H1 (cell line): ENCODE measurements around the gene FLCN. TPM values are rescaled to one million over a fixed set of nuclear protein-coding genes. Genes with fewer than 3 reads are reported as not detected.

ENCODE experiments used
- CTCF ChIA-PET: fragments of 300-600 bp; sonication (Branson Sonifier 250); formaldehyde crosslinking; loops from one replicate; lab custom pipeline; 2021; ENCODE audit not compliant: partially characterized antibody; lab: Charles Lee
- POLR2A ChIA-PET: fragments of 300-600 bp; sonication (Branson Sonifier 250); formaldehyde crosslinking; loops from one replicate; lab custom pipeline; 2021; ENCODE audit warnings: inconsistent platforms; ENCODE audit not compliant: partially characterized antibody; lab: Charles Lee
- DNase-seq, 2 experiments: peaks; one replicate each; pipeline versions ENCODE4 v3.0.0 to v3.0.0-alpha.2; 2010 to 2022; ENCODE audit warnings: low spot score in 2 of 2, low read depth in 1 of 2, mixed read lengths in 1 of 2
- FAIRE-seq: peaks from 2 replicates; lab custom pipeline; 2011; peaks lifted over from hg19 to GRCh38; lab: Jason Lieb, UNC
- H2AFZ ChIP-seq: 2 replicates; pipeline ENCODE4 v1.8.1; 2012; ENCODE audit warnings: low read length, inconsistent platforms
- H2AK5ac ChIP-seq: 2 replicates; pipeline ENCODE4 v1.6.1; 2013; ENCODE audit warnings: low read depth, low read length
- H2BK120ac ChIP-seq: replicated peaks from 2 replicates; pipeline ENCODE3; 2013; ENCODE audit warnings: low read depth, low read length, inconsistent platforms
- H2BK12ac ChIP-seq: 2 replicates; pipeline ENCODE4 v1.6.1; 2013; ENCODE audit warnings: low read depth, low read length
- H2BK15ac ChIP-seq: 2 replicates; pipeline ENCODE4 v1.6.1; 2013; ENCODE audit warnings: low read length
- H2BK20ac ChIP-seq: 2 replicates; pipeline ENCODE4 v1.6.1; 2013; ENCODE audit warnings: low read length
- H2BK5ac ChIP-seq: 2 replicates; pipeline ENCODE4 v1.6.1; 2013; ENCODE audit warnings: low read depth, low read length
- H3K14ac ChIP-seq: 2 replicates; pipeline ENCODE4 v1.6.1; 2013; ENCODE audit warnings: inconsistent platforms; ENCODE audit not compliant: insufficient read length
- H3K18ac ChIP-seq: 2 replicates; pipeline ENCODE4 v1.6.1; 2013; ENCODE audit warnings: low read length; ENCODE audit errors: extremely low read depth
- H3K23ac ChIP-seq: 2 replicates; pipeline ENCODE4 v1.6.1; 2013; ENCODE audit warnings: inconsistent platforms; ENCODE audit not compliant: insufficient read length
- H3K23me2 ChIP-seq: 2 replicates; pipeline ENCODE4 v1.6.1; 2013; ENCODE audit warnings: low read depth, low read length
- H3K27ac ChIP-seq: 2 replicates; pipeline ENCODE4 v1.6.1; 2011; ENCODE audit warnings: low read depth, low read length, inconsistent platforms
- H3K27me3 ChIP-seq, 4 experiments: replicated peaks in 1 of 4; 1 replicate in 1 of 4; 2 replicates in 3 of 4; pipeline versions ENCODE4 v1.6.1 to v1.8.1; 2011 to 2013; ENCODE audit warnings: low read length in 3 of 4, mild to moderate bottlenecking in 3 of 4, inconsistent platforms in 2 of 4, mixed read lengths in 2 of 4, moderate library complexity in 1 of 4; ENCODE audit not compliant: control insufficient read depth in 3 of 4, insufficient read depth in 3 of 4; ENCODE audit errors: extremely low read depth in 1 of 4
- H3K36me3 ChIP-seq, 4 experiments: 2 replicates each; pipeline versions ENCODE4 v1.6.1 to v1.8.1; 2011 to 2013; ENCODE audit warnings: mild to moderate bottlenecking in 4 of 4, low read length in 3 of 4, moderate library complexity in 2 of 4, control low read depth in 1 of 4, inconsistent platforms in 1 of 4; ENCODE audit not compliant: insufficient read depth in 4 of 4, control insufficient read depth in 2 of 4
- H3K4ac ChIP-seq: replicated peaks from 2 replicates; pipeline ENCODE3; 2013; ENCODE audit warnings: low read length, low read depth, mixed read lengths, inconsistent platforms; ENCODE audit not compliant: insufficient read length
- H3K4me1 ChIP-seq, 4 experiments: replicated peaks in 1 of 4; 1 replicate in 1 of 4; 2 replicates in 3 of 4; pipeline versions ENCODE4 v1.6.1 to v1.8.1; 2011 to 2013; ENCODE audit warnings: low read length in 3 of 4, inconsistent platforms in 2 of 4, mixed read lengths in 1 of 4; ENCODE audit not compliant: insufficient read depth in 4 of 4, control insufficient read depth in 3 of 4
- H3K4me2 ChIP-seq, 2 experiments: 2 replicates each; pipeline versions ENCODE4 v1.6.1 to v1.8.1; 2011 to 2013; ENCODE audit warnings: low read depth in 2 of 2, low read length in 2 of 2, control low read depth in 1 of 2, inconsistent platforms in 1 of 2, mild to moderate bottlenecking in 1 of 2; ENCODE audit not compliant: insufficient read depth in 1 of 2
- H3K4me3 ChIP-seq, 4 experiments: fragments of 200-600, 300-600 bp in 1 of 4; sonication (generic), shearing (Covaris generic), sonication (Bioruptor Twin) in 1 of 4; 2 replicates each; pipeline versions ENCODE4 v1.5.1 to v1.8.1; 2011 to 2016; ENCODE audit warnings: low read length in 4 of 4, low read depth in 3 of 4, control low read depth in 2 of 4, inconsistent platforms in 2 of 4, mild to moderate bottlenecking in 2 of 4, mixed read lengths in 1 of 4, moderate library complexity in 1 of 4; ENCODE audit not compliant: insufficient read depth in 2 of 4; ENCODE audit errors: extremely low read depth in 1 of 4
- H3K56ac ChIP-seq: replicated peaks from 2 replicates; pipeline ENCODE3; 2013; ENCODE audit warnings: low read depth, mild to moderate bottlenecking, mixed read lengths, low read length, inconsistent platforms; ENCODE audit not compliant: insufficient read length
- H3K79me1 ChIP-seq: 2 replicates; pipeline ENCODE4 v1.6.1; 2013; ENCODE audit warnings: low read depth, low read length, control low read depth
- H3K79me2 ChIP-seq, 2 experiments: 2 replicates each; pipeline versions ENCODE4 v1.6.1 to v1.8.1; 2012 to 2013; ENCODE audit warnings: low read length in 2 of 2, mild to moderate bottlenecking in 2 of 2, inconsistent platforms in 1 of 2; ENCODE audit not compliant: insufficient read depth in 2 of 2, control insufficient read depth in 1 of 2
- H3K9ac ChIP-seq, 4 experiments: replicated peaks in 1 of 4; 1 replicate in 1 of 4; 2 replicates in 3 of 4; pipeline versions ENCODE4 v1.6.1 to v1.8.1; 2011 to 2013; ENCODE audit warnings: low read depth in 3 of 4, low read length in 3 of 4, control low read depth in 2 of 4, mild to moderate bottlenecking in 2 of 4, moderate library complexity in 2 of 4, inconsistent platforms in 1 of 4; ENCODE audit errors: extremely low read depth in 1 of 4
- H3K9me3 ChIP-seq, 2 experiments: 2 replicates each; pipeline versions ENCODE4 v1.6.1 to v1.8.1; 2012 to 2013; ENCODE audit warnings: mild to moderate bottlenecking in 2 of 2, moderate library complexity in 2 of 2, control low read depth in 1 of 2, inconsistent platforms in 1 of 2, low read depth in 1 of 2, low read length in 1 of 2, mixed read lengths in 1 of 2; ENCODE audit not compliant: insufficient read depth in 2 of 2
- H4K20me1 ChIP-seq, 2 experiments: replicated peaks in 1 of 2; 2 replicates each; pipeline versions ENCODE3 to v1.8.1; 2011 to 2013; ENCODE audit warnings: inconsistent platforms in 2 of 2, low read length in 2 of 2, mild to moderate bottlenecking in 1 of 2; ENCODE audit not compliant: insufficient read depth in 2 of 2, control insufficient read depth in 1 of 2
- H4K5ac ChIP-seq: 2 replicates; pipeline ENCODE4 v1.6.1; 2013; ENCODE audit warnings: low read length, low read depth, mixed read lengths, inconsistent platforms; ENCODE audit not compliant: insufficient read length
- H4K8ac ChIP-seq: 2 replicates; pipeline ENCODE4 v1.8.0; 2013; ENCODE audit warnings: mild to moderate bottlenecking, moderate library complexity, low read length, inconsistent platforms; ENCODE audit not compliant: insufficient read depth; ENCODE audit errors: extremely low read depth
- H4K91ac ChIP-seq: replicated peaks from 2 replicates; pipeline ENCODE3; 2013; ENCODE audit warnings: low read length, mixed read lengths, inconsistent platforms; ENCODE audit not compliant: insufficient read length
- ASH2L ChIP-seq: fragments of 200-600, 300-600 bp; sonication (generic); IDR thresholded peaks from one replicate; pipeline ENCODE4 v1.7.1; 2017; ENCODE audit warnings: low read length
- BRCA1 ChIP-seq: IDR thresholded peaks from 2 replicates; pipeline ENCODE4 v1.6.1; 2012; ENCODE audit warnings: low read depth, low read length, improper control_type of control experiment
- CREB1 ChIP-seq: IDR thresholded peaks from 2 replicates; pipeline ENCODE4 v1.6.1; 2012; ENCODE audit warnings: inconsistent platforms
- JUN ChIP-seq: IDR thresholded peaks from 2 replicates; pipeline ENCODE4 v1.6.1; 2011; ENCODE audit warnings: low read depth, mild to moderate bottlenecking, improper control_type of control experiment, low read length
- POLR2AphosphoS5 ChIP-seq: IDR thresholded peaks from 2 replicates; pipeline ENCODE4 v1.6.1; 2011; ENCODE audit warnings: low read depth, low read length
- SIN3A ChIP-seq, 2 experiments: IDR thresholded peaks in 1 of 2; conservative IDR thresholded peaks in 1 of 2; 2 replicates each; pipeline ENCODE4 v1.6.1; 2011 to 2012; ENCODE audit warnings: low read length in 2 of 2, improper control_type of control experiment in 1 of 2, low read depth in 1 of 2, mild to moderate bottlenecking in 1 of 2
- TAF7 ChIP-seq: optimal IDR thresholded peaks from 2 replicates; pipeline ENCODE3; 2011; ENCODE audit warnings: low read depth, mild to moderate bottlenecking, inconsistent platforms, low read length, moderate library complexity, borderline replicate concordance
- WGBS, 2 experiments: shearing (Covaris generic) in 1 of 2; methylation state at CpG; one replicate each; pipeline versions ENCODE4 v1.1.6 to v1.1.7; 2013 to 2015; ENCODE audit warnings: low lambda C conversion rate in 2 of 2, mixed read lengths in 2 of 2, inconsistent platforms in 1 of 2, low coverage in 1 of 2, missing lambda C conversion rate in 1 of 2; ENCODE audit not compliant: insufficient replicate concordance in 2 of 2, insufficient coverage in 1 of 2, insufficient read length in 1 of 2; ENCODE audit errors: extremely low coverage in 1 of 2, missing lambda C conversion rate in 1 of 2; 5-methylcytosine and 5-hydroxymethylcytosine counted together
- polyA plus RNA-seq, 7 experiments: library from polyadenylated mRNA; depleted of rRNA in 3 of 7; stranded (reverse) in 5 of 7; unstranded in 2 of 7; fragments of >200 nt in 5 of 7; fragments of 200-250 nt in 2 of 7; gene quantifications; 1 replicate in 5 of 7; 2 replicates in 1 of 7; 4 replicates in 1 of 7; pipeline versions ENCODE4 v1.2.1 to v1.2.3, GENCODE V29; 2011 to 2013; ENCODE audit warnings: missing spikeins in 2 of 7, mixed read lengths in 2 of 7
- total RNA-seq: library from RNA; stranded (reverse); fragmentation: NEBNext Ultra II Directional; extraction: Animal tissue kit (Norgen Biotek cat#: 25700); gene quantifications from 2 replicates; pipeline ENCODE4 v1.2.1, GENCODE V29; 2021

Gene FLCN
- total and polyA plus RNA-seq, 2 of the 8 experiments (the other 6 are each of a cell fraction or from before 2014, with no cell fraction given): 15.6 to 34.6 TPM

GRCh38 chr17:17173921-17174320 is 63.0 kb downstream of the FLCN start:
- TF ChIP-seq JUN: no peak
- TF ChIP-seq ASH2L: no peak
- no peak for TF ChIP-seq BRCA1
- TF ChIP-seq SIN3A (conservative IDR thresholded peaks at IDR 0.05 in 1 of 2, IDR thresholded peaks at IDR 0.05 in 1 of 2; ENCODE audit: low read depth in 1 of 2, low read length in 2 of 2): no peak
- TF ChIP-seq TAF7: no peak
- no peak for TF ChIP-seq POLR2AphosphoS5
- TF ChIP-seq CREB1: no peak
- TF ChIP-seq, all 59 proteins: peak for 0
- Histone ChIP-seq H4K20me1 (peaks cover 0 to 10% of the 10 kb centered on the region in 2 experiments), H3K4ac (no peak overlapping the region), H3K4me2 (no peak overlapping the region), H4K8ac (no peak overlapping the region), H2BK120ac (no peak overlapping the region), H2AK5ac (no peak overlapping the region), H3K36me3 (peaks cover 3 to 29% (median 21%) of the 10 kb centered on the region in 4 experiments; a peak in 7 of 8 replicates), H3K14ac (no peak overlapping the region), H3K23ac (no peak overlapping the region), H3K79me1 (no peaks in the 10 kb centered on the region), H3K9ac (no peak overlapping the region), H3K18ac (no peak overlapping the region), H2BK20ac (no peak overlapping the region), H3K79me2 (no peaks in the 10 kb centered on the region), H4K5ac (no peak overlapping the region), H4K91ac (no peak overlapping the region), H3K27me3 (no peaks in the 10 kb centered on the region), H3K4me1 (no peaks in the 10 kb centered on the region), H3K27ac (no peak overlapping the region), H3K9me3 (no peaks in the 10 kb centered on the region), H2BK15ac (no peak overlapping the region), H3K23me2 (no peaks in the 10 kb centered on the region), H3K4me3 (no peak overlapping the region), H2BK5ac (no peak overlapping the region), H2BK12ac (no peak overlapping the region), H3K56ac (no peak overlapping the region), H2AFZ (no peak overlapping the region)
- DNase-seq (no peak), FAIRE-seq (no peak)
- ChIA-PET CTCF (interaction anchor here (0.9 kb wide), 1 partner anchor 31 kb away, joined by 5 read pairs; no protein-coding TSS in a partner anchor), POLR2A (no interaction called here)
- 96% methylated on average over 13 of the region's 14 CpGs; no CpG with 5 or more reads in 1 of the 2 experiments for WGBS, 2 experiments
